Left colon (tissue), 2 donors: Measurements from ENCODE around the gene GPC2. TPM values are rescaled to one million over a fixed set of nuclear protein-coding genes. Genes with fewer than 3 reads are reported as not detected.
"Not testable (repeated sequence)": the region's sequence is repeated elsewhere in the genome, so short reads cannot be mapped to it uniquely, and the experiment has no call there.

ENCODE experiments used
- ATAC-seq: fragments of 200-7000 bp; cut with Tn5 transposase; one replicate; pipeline ENCODE4 v1.9.1; 2020; ENCODE audit warnings: mild to moderate bottlenecking, moderate library complexity
- DNase-seq, 2 donors: peaks; one replicate each; pipeline ENCODE4 v3.0.0-alpha.2; 2020
- intact Hi-C, 2 donors: fragments of 100-400 bp; cut with DNase I in 1 of 2; cut with micrococcal nuclease in 1 of 2; formaldehyde crosslinking; loops; one replicate each; pipeline versions ENCODE4 v1.11.2 to v1.14.0; 2022; cut with DNase I, micrococcal nuclease
- total RNA-seq, 2 donors: library from RNA; stranded (reverse); fragmentation: NEBNext Ultra II Directional; extraction: Animal tissue kit (Norgen Biotek cat#: 25700); gene quantifications; one replicate each; pipeline ENCODE4 v1.2.1, GENCODE V29; 2021
- donor health status: DM: no; HTN: no; CAD: no.
- donor health status: DM: yes; HTN: yes; CAD: no.

GPC2 gene
- total RNA-seq, 2 donors from 2014 or later, result 4.0 to 5.7 TPM

DNA sequence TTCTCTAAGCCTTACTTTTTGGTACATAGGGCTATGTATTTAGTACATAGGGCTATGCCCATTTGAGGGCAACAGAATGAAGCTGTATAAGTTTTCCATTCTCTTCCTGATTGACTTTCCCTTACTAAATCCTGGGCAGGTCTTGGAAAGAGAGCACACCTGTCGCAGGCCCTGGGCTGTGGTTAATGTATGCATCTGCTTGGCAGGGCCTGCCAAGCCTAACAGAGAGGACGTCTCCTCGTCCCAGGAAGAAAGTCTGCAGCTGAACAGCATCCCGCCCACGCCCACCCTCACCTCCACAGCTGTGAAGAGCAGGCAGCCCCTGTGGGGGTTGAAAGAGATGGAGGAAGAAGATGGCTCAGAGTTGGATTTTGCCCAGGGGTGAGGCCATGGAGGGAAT, 33.6 kb upstream of the GPC2 start:
- DNase-seq (peak in 1 of 2 donors; percentile 35), ATAC-seq (peak; percentile 37)
- intact Hi-C loops, result no loop called here

GRCh38 chr7:100209493-100209892, 32.3 kb upstream of the GPC2 start:
- ATAC-seq (no peak), DNase-seq (no peak)
- intact Hi-C loops, result no loop called here

DNA sequence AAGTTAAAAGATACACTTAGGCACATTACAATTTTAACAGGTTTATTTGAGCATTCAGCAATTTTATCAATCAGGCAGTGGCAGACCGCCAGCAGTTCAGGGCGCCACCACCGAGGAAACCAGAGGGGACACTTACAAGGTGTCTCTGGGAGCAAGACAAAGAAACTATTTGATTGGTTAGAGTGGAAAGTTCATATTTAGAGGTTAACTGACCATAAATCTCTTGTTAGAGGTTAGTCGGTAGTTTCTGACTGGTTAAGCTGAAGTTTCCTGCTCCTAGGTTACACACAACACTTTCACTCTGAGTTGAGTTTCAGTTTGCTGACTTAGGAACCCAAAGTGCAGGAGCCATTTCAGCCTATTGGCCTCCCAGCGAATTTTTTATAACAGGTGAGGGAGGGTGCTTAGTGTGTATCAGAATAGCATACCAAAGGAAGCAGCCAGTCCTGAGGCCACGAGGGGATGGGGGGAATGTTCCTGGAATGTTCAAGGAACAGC, 31.8 kb upstream of the GPC2 start:
- peak; percentile 72 for ATAC-seq
- intact Hi-C loops, result no loop called here
- peak in 1 of 2 donors; percentile 48 for DNase-seq

GRCh38 chr7:100204454-100204853, 27.3 kb upstream of the GPC2 start:
- no peak for DNase-seq
- ATAC-seq, result no peak
- intact Hi-C loops, result no loop called here

DNA sequence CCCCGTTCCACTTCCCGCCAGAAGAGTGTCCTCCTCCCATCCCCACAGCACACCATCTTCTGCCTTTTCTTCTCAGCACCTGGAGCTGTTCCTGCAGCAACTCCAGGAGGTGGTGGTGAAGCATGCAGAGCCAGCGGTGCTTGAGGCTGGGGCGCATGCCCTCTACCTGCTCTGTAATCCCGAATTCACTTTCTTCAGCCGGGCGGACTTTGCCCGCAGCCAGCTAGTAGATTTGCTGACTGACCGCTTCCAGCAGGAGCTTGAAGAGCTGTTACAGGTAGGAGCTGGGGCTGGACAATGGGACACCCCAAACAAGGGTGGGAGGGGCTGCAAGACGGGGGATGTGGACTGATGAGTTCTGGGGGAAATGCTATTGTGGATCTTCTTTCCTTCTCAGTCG, 23.5 kb upstream of the GPC2 start:
- intact Hi-C loops, result no loop called here
- DNase-seq (peak in 1 of 2 donors; percentile 61), ATAC-seq (peak; percentile 84)

DNA sequence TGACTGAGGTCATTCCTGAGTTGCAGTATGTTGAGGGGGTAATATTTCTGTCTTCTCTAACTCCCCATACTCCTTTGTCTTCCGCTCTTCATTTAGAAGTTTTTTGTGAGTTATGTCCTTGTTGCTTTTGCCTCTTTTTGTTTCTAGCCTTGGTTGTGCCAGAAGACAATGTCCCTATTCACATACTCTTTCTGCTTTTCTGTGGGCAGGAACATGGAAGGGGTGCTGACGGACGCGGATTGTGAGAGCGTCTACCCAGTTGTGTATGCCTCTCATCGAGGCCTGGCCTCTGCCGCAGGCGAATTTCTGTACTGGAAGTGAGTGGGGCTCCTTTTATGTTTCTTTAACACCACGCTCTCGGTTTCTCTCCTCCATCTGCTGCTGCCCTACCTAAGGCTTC, 21.1 kb upstream of the GPC2 start:
- DNase-seq, result no peak
- intact Hi-C loops, result no loop called here
- ATAC-seq, result no peak

GRCh38 chr7:100195901-100196322, 18.7 kb upstream of the GPC2 start:
- intact Hi-C loops, DNase-seq, ATAC-seq: not testable (repeated sequence)

DNA sequence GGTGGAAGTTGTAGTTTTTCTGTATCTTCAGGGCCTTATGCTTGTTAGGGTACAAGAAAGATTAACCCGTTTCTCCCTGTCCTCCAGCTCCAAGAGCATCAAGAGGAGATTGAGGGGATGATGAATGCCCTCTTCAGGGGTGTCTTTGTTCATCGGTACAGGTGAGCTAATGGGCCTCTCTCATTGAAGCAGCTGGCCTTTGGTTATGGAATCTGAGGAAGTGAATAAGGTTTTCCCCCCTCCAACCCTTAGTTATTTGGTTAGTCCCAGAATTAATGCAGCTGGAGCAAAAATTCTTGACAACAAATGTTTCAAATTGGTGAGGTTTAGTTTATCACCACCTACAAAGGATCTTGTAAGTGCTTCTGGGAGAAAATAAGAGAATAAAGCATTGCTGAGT, 18.0 kb upstream of the GPC2 start:
- intact Hi-C loops, result no loop called here
- no peak for DNase-seq
- no peak for ATAC-seq

GRCh38 chr7:100192969-100193368, 15.8 kb upstream of the GPC2 start:
- intact Hi-C loops, result no loop called here
- ATAC-seq, result no peak
- no peak for DNase-seq

DNA sequence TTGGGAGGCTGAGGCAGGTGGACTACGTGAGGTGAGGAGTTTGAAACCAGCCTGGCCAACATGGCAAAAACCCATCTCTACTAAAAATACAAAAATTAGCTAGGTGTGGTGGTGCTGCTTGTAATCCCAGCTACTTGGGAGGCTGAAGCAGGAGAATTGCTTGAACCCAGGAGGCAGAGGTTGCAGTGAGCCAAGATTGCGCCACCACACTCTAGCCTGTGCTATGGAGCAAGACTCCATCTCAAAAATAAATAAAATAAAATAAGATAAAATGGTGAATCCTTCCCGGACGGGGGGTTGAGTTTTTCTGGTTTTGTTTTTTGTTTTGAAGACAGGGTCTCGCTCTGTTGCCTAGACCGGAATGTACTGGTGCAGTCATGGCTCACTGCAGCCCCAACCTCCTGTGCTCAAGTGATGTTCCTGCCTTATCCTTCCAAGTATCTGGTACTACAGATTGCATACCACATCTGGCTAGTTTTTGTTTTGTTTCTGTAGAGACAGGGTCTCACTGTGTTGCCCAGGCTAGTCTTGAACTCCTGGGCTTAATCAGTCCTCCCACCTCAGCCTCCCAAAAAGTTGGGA, 15.2 kb upstream of the GPC2 start:
- DNase-seq, ATAC-seq, intact Hi-C loops: not testable (repeated sequence)

GRCh38 chr7:100191775-100192174, 14.6 kb upstream of the GPC2 start:
- intact Hi-C loops, result no loop called here
- ATAC-seq (peak; percentile 66), DNase-seq (no peak)

DNA sequence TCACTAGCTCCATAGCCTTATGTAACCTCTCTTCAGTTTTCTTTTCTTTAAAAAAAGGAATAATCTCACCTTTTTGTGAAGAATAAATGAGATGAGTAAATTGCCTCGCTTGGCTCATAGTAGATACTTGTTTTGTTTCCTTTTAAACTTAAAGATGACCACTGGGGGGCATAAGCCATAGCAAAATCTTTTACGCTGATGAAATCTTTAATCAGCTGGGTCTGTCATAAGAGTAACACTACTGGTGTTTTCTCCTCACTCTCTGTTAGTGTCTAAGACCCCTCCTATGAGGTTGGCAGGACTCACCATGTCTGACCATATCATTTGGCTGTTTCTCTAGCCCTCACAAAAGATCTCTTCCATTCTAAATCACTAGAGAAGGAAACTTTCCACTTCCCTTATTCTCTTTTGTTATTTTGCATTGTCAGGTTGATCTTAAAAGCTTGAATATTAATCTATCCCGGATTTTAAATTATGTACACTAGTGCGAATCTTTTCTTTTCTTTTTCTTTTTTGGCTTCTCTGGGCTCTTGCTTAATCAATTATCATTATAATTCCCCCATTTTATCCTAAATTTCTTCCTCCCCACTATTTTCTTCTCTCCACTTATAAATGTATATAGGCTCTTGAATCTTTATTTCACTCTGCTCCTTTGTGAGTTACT, 13.0 kb upstream of the GPC2 start:
- intact Hi-C loops, result no loop called here
- DNase-seq (no peak), ATAC-seq (peak; percentile 62)

GRCh38 chr7:100189061-100189460, 11.9 kb upstream of the GPC2 start:
- no peak for ATAC-seq
- no peak for DNase-seq
- intact Hi-C loops, result no loop called here

- DNase-seq, result no peak
- intact Hi-C loops, result no loop called here
Measured at GRCh38 chr7:100185726-100186125, 8.5 kb upstream of the GPC2 start.

DNA sequence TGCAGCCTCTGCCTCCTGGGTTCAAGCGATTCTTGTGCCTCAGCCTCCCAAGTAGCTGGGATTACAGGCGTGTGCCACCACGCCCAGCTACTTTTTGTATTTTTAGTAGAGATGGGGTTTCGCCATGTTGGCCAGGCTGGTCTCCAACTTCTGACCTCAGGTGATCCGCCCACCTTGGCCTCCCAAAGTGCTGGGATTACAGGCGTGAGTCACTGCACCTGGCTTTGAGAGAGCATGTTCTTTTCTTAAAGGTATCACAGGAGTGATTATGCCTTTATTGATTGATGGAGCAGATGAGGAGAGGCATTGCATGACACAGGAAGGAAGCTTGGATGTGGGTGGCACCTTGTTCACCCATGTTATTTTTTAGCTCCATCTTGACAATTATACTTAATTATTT, 5.9 kb upstream of the GPC2 start:
- ATAC-seq, intact Hi-C loops: not testable (repeated sequence)

More at GRCh38 chr7:100185726-100186125, 8.5 kb upstream of the GPC2 start:
- no peak for ATAC-seq

GRCh38 chr7:100182616-100183015, 5.4 kb upstream of the GPC2 start:
- intact Hi-C loops, DNase-seq: not testable (repeated sequence)

More for the DNA sequence above, 5.9 kb upstream of the GPC2 start:
- not testable (repeated sequence) for DNase-seq

GRCh38 chr7:100180084-100180483, 2.9 kb upstream of the GPC2 start:
- DNase-seq, ATAC-seq, intact Hi-C loops: not testable (repeated sequence)

More at GRCh38 chr7:100182616-100183015, 5.4 kb upstream of the GPC2 start:
- ATAC-seq, result not testable (repeated sequence)

GRCh38 chr7:100176096-100177044, 811 bp downstream of the GPC2 start:
- ATAC-seq (no peak), DNase-seq (no peak)
- intact Hi-C loops, result no loop called here

DNA sequence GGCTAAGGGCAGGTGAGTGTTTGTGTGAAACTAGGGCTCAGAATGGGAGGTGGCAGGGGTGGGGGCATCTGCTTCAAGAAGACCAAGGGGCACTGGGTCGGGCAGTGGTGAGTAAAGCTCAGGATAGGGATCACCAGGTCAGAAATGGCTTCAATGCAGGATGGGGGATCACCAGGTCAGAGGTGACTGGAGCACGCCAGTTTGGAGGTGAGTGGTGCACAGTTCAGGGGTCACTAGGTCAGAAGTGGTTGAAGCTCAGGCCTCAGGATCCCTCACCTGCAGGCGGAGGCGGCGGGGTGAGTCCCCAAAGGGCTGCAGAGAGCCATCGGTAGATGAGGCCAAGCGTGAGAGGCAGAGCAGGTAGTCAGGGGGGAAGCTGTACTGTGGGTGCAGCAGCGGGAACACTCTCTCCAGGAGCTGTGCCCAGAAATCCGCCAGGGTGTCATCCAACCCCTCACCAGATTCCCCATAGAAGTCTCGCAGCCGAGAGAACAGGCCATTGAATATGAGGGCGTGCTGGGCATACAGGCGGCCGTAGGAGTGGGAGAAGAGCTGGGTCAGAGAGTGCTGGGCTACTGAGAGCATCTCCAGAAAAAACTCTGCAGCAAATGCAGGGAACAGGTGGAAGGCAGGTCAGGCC, 1.8 kb downstream of the GPC2 start:
- intact Hi-C loops, result no loop called here
- DNase-seq (no peak), ATAC-seq (no peak)
